Activated naive CD8-positive, alpha-beta T cell treated with anti-CD3 and anti-CD28 coated beads for 36 hours (primary cell): ENCODE data around the gene TGIF2. TPM values are rescaled to one million over a fixed set of nuclear protein-coding genes. Genes with fewer than 3 reads are reported as not detected.
"Not testable (repeated sequence)": the region's sequence is repeated elsewhere in the genome, so short reads cannot be mapped to it uniquely, and the experiment has no call there.

Experiments
- DNase-seq: peaks from one replicate; pipeline ENCODE4 v3.0.0; 2021
- H3K27ac Mint-ChIP-seq: one replicate; pipeline ENCODE4 v1.8.0; 2022; ENCODE audit warnings: mild to moderate bottlenecking, moderate library complexity, mixed read lengths
- H3K27me3 Mint-ChIP-seq: one replicate; pipeline ENCODE4 v1.8.0; 2022; ENCODE audit warnings: mild to moderate bottlenecking, mixed read lengths
- H3K36me3 Mint-ChIP-seq: one replicate; pipeline ENCODE4 v1.8.0; 2021; ENCODE audit warnings: mild to moderate bottlenecking, mixed read lengths
- H3K4me1 Mint-ChIP-seq: one replicate; pipeline ENCODE4 v1.8.0; 2021; ENCODE audit warnings: mixed read lengths
- H3K4me3 Mint-ChIP-seq: one replicate; pipeline ENCODE4 v1.8.0; 2022; ENCODE audit warnings: mild to moderate bottlenecking, moderate library complexity, mixed read lengths
- H3K9me3 Mint-ChIP-seq: one replicate; pipeline ENCODE4 v1.8.0; 2022; ENCODE audit warnings: mixed read lengths
- total RNA-seq, 2 experiments: library from RNA; stranded (reverse); gene quantifications; one replicate each; pipeline ENCODE4 v1.2.3, GENCODE V29; 2021

The TGIF2 gene
- total RNA-seq, 2 experiments from 2014 or later = 52.1 to 54.0 TPM

GRCh38 chr20:36563374-36563773 lies 10.0 kb upstream of the TGIF2 start:
- Mint-ChIP-seq H3K27ac (no peak overlapping the region), H3K4me3 (no peak overlapping the region), H3K4me1 (peaks cover 2% of the 10 kb centered on the region)

GRCh38 chr20:36564078-36564725 lies 9.2 kb upstream of the TGIF2 start:
- H3K27ac Mint-ChIP-seq, H3K4me3 Mint-ChIP-seq, H3K4me1 Mint-ChIP-seq, H3K27me3 Mint-ChIP-seq, DNase-seq: not testable (repeated sequence)
- peaks cover 21% of the 10 kb centered on the region for H3K36me3 Mint-ChIP-seq
- H3K9me3 Mint-ChIP-seq = peaks cover 10% of the 10 kb centered on the region

More at GRCh38 chr20:36563374-36563773, 10.0 kb upstream of the TGIF2 start:
- DNase-seq = no peak
- Mint-ChIP-seq H3K27me3 (no peaks in the 10 kb centered on the region), H3K9me3 (peaks cover 10% of the 10 kb centered on the region), H3K36me3 (peaks cover 21% of the 10 kb centered on the region)

- not testable (repeated sequence) for H3K27me3 Mint-ChIP-seq, DNase-seq, H3K4me1 Mint-ChIP-seq, H3K27ac Mint-ChIP-seq, H3K4me3 Mint-ChIP-seq
- peaks cover 10% of the 10 kb centered on the region for H3K9me3 Mint-ChIP-seq
- peaks cover 21% of the 10 kb centered on the region for H3K36me3 Mint-ChIP-seq
Measured at GRCh38 chr20:36564726-36565121, 8.7 kb upstream of the TGIF2 start.

GRCh38 chr20:36565520-36565919 lies 7.9 kb upstream of the TGIF2 start:
- peaks cover 25% of the 10 kb centered on the region for H3K36me3 Mint-ChIP-seq
- DNase-seq = no peak
- H3K4me3 Mint-ChIP-seq = no peak overlapping the region

GRCh38 chr20:36569847-36570429 lies 3.5 kb upstream of the TGIF2 start:
- Mint-ChIP-seq H3K4me1 (peaks cover 22% of the 10 kb centered on the region), H3K9me3 (peaks cover 4% of the 10 kb centered on the region), H3K36me3 (peaks cover 19% of the 10 kb centered on the region), H3K27ac (no peak overlapping the region), H3K4me3 (no peak overlapping the region), H3K27me3 (no peaks in the 10 kb centered on the region)
- no peak for DNase-seq

More at GRCh38 chr20:36565520-36565919, 7.9 kb upstream of the TGIF2 start:
- no peaks in the 10 kb centered on the region for H3K27me3 Mint-ChIP-seq
- peaks cover 2% of the 10 kb centered on the region for H3K4me1 Mint-ChIP-seq
- H3K9me3 Mint-ChIP-seq = peaks cover 10% of the 10 kb centered on the region
- no peak overlapping the region for H3K27ac Mint-ChIP-seq

GRCh38 chr20:36571564-36572504 lies 1.6 kb upstream of the TGIF2 start:
- no peaks in the 10 kb centered on the region for H3K27me3 Mint-ChIP-seq
- peak overlapping the region; percentile 99 for H3K27ac Mint-ChIP-seq
- peaks cover 39% of the 10 kb centered on the region for H3K4me1 Mint-ChIP-seq
- no peaks in the 10 kb centered on the region for H3K9me3 Mint-ChIP-seq
- H3K4me3 Mint-ChIP-seq = peak overlapping the region; percentile 95
- peak; percentile 24 for DNase-seq
- peaks cover 28% of the 10 kb centered on the region for H3K36me3 Mint-ChIP-seq

GRCh38 chr20:36572701-36573102 lies 695 bp upstream of the TGIF2 start:
- H3K4me1 Mint-ChIP-seq = peaks cover 39% of the 10 kb centered on the region
- peak; percentile 76 for DNase-seq
- H3K27me3 Mint-ChIP-seq = no peaks in the 10 kb centered on the region
- H3K27ac Mint-ChIP-seq = peak overlapping the region; percentile 99
- H3K9me3 Mint-ChIP-seq = no peaks in the 10 kb centered on the region
- peak overlapping the region; percentile 95 for H3K4me3 Mint-ChIP-seq
- H3K36me3 Mint-ChIP-seq = peaks cover 24% of the 10 kb centered on the region

- Mint-ChIP-seq H3K36me3 (peaks cover 28% of the 10 kb centered on the region), H3K4me3 (peak overlapping the region; percentile 90), H3K4me1 (peaks cover 40% of the 10 kb centered on the region), H3K9me3 (no peaks in the 10 kb centered on the region), H3K27me3 (no peaks in the 10 kb centered on the region), H3K27ac (peak overlapping the region; percentile 85)
- DNase-seq = peak; percentile 34
Measured at GRCh38 chr20:36573798-36574365, 485 bp downstream of the TGIF2 start.

- H3K9me3 Mint-ChIP-seq = no peaks in the 10 kb centered on the region
- peaks cover 31% of the 10 kb centered on the region for H3K36me3 Mint-ChIP-seq
- peak overlapping the region; percentile 96 for H3K27ac Mint-ChIP-seq
- no peaks in the 10 kb centered on the region for H3K27me3 Mint-ChIP-seq
- peaks cover 41% of the 10 kb centered on the region for H3K4me1 Mint-ChIP-seq
- peak overlapping the region; percentile 90 for H3K4me3 Mint-ChIP-seq
- peak; percentile 65 for DNase-seq
Measured at GRCh38 chr20:36574366-36575135, 1.2 kb downstream of the TGIF2 start.

- Mint-ChIP-seq H3K27me3 (no peaks in the 10 kb centered on the region), H3K36me3 (peaks cover 36% of the 10 kb centered on the region), H3K9me3 (no peaks in the 10 kb centered on the region), H3K4me3 (peak overlapping the region; percentile 90), H3K4me1 (peaks cover 51% of the 10 kb centered on the region), H3K27ac (peak overlapping the region; percentile 96)
- no peak for DNase-seq
Measured at GRCh38 chr20:36576081-36576445, 2.7 kb downstream of the TGIF2 start.

- Mint-ChIP-seq H3K9me3 (no peaks in the 10 kb centered on the region), H3K4me1 (peaks cover 49% of the 10 kb centered on the region), H3K27me3 (no peaks in the 10 kb centered on the region), H3K36me3 (peaks cover 44% of the 10 kb centered on the region), H3K27ac (no peak overlapping the region), H3K4me3 (no peak overlapping the region)
- DNase-seq = no peak
Measured at GRCh38 chr20:36578356-36579041, 5.1 kb downstream of the TGIF2 start.

GRCh38 chr20:36579996-36580545 lies 6.7 kb downstream of the TGIF2 start:
- H3K36me3 Mint-ChIP-seq = peaks cover 39% of the 10 kb centered on the region

GRCh38 chr20:36582322-36582721 lies 8.9 kb downstream of the TGIF2 start:
- Mint-ChIP-seq H3K4me3 (no peak overlapping the region), H3K27ac (peak overlapping the region; percentile 75), H3K9me3 (no peaks in the 10 kb centered on the region), H3K36me3 (peaks cover 37% of the 10 kb centered on the region), H3K4me1 (peaks cover 32% of the 10 kb centered on the region), H3K27me3 (no peaks in the 10 kb centered on the region)
- DNase-seq = no peak

More at GRCh38 chr20:36579996-36580545, 6.7 kb downstream of the TGIF2 start:
- DNase-seq = no peak
- Mint-ChIP-seq H3K27me3 (no peaks in the 10 kb centered on the region), H3K4me3 (no peak overlapping the region), H3K4me1 (peaks cover 44% of the 10 kb centered on the region), H3K27ac (peak overlapping the region; percentile 61), H3K9me3 (no peaks in the 10 kb centered on the region)
